CD14-positive monocyte (primary cell): ENCODE data around the gene MTUS2. TPM values are rescaled to one million over a fixed set of nuclear protein-coding genes. Genes with fewer than 3 reads are reported as not detected.

Experiments
- DNase-seq, 3 donors: peaks; one replicate each; pipeline ENCODE4 v3.0.0-alpha.2; 2011 to 2022
- H2AFZ ChIP-seq: 2 replicates; pipeline ENCODE4 v1.6.0; 2012; ENCODE audit warnings: mild to moderate bottlenecking, low read depth, low read length, inconsistent platforms; ENCODE audit not compliant: insufficient read depth, poor library complexity, severe bottlenecking
- H3K27ac ChIP-seq, 2 donors: 1 replicate in 1 of 2; 2 replicates in 1 of 2; pipeline ENCODE4 v1.5.1; 2012 to 2013; ENCODE audit warnings: low read length in 2 of 2, control low read depth in 1 of 2, inconsistent platforms in 1 of 2, low read depth in 1 of 2, mild to moderate bottlenecking in 1 of 2
- H3K27me3 ChIP-seq, 2 donors: one replicate each; pipeline versions ENCODE4 v1.6.0 to v1.6.1; 2011 to 2013; ENCODE audit warnings: low read length in 2 of 2; ENCODE audit not compliant: control insufficient read depth in 2 of 2, insufficient read depth in 2 of 2
- H3K36me3 ChIP-seq, 2 donors: replicated peaks in 1 of 2; 1 replicate in 1 of 2; 2 replicates in 1 of 2; pipeline versions ENCODE4 v1.5.1 to v1.6.1; 2012 to 2013; ENCODE audit warnings: low read length in 2 of 2, control low read depth in 1 of 2, inconsistent platforms in 1 of 2, mild to moderate bottlenecking in 1 of 2; ENCODE audit not compliant: insufficient read depth in 2 of 2, control insufficient read depth in 1 of 2
- H3K4me1 ChIP-seq, 2 donors: 1 replicate in 1 of 2; 2 replicates in 1 of 2; pipeline versions ENCODE4 v1.5.1 to v1.6.1; 2012 to 2013; ENCODE audit warnings: low read length in 2 of 2, control low read depth in 1 of 2, inconsistent platforms in 1 of 2, mild to moderate bottlenecking in 1 of 2, moderate library complexity in 1 of 2; ENCODE audit not compliant: insufficient read depth in 2 of 2, control insufficient read depth in 1 of 2
- H3K4me2 ChIP-seq: replicated peaks from 2 replicates; pipeline ENCODE3; 2012; ENCODE audit warnings: low read length, moderate library complexity, mild to moderate bottlenecking; ENCODE audit not compliant: poor library complexity, severe bottlenecking; ENCODE audit errors: extremely low read depth
- H3K4me3 ChIP-seq, 3 experiments: fragments of 200-600 bp in 1 of 3; sonication (generic) in 1 of 3; replicated peaks in 1 of 3; 1 replicate in 2 of 3; 2 replicates in 1 of 3; pipeline ENCODE4 v1.5.1; 2011 to 2013; ENCODE audit warnings: low read length in 3 of 3, mild to moderate bottlenecking in 3 of 3, control low read depth in 2 of 3, low read depth in 2 of 3, inconsistent platforms in 1 of 3, moderate library complexity in 1 of 3
- H3K79me2 ChIP-seq: 2 replicates; pipeline ENCODE4 v1.6.0; 2012; ENCODE audit warnings: mild to moderate bottlenecking, control low read depth, inconsistent platforms, low read length, moderate library complexity; ENCODE audit not compliant: insufficient read depth
- H3K9ac ChIP-seq: 2 replicates; pipeline ENCODE4 v1.6.0; 2017; ENCODE audit warnings: low read length, mild to moderate bottlenecking; ENCODE audit not compliant: insufficient read depth, poor library complexity, severe bottlenecking
- H3K9me3 ChIP-seq, 2 donors: replicated peaks in 1 of 2; 1 replicate in 1 of 2; 2 replicates in 1 of 2; pipeline versions ENCODE4 v1.5.1 to v1.6.1; 2012 to 2013; ENCODE audit warnings: low read length in 2 of 2, control low read depth in 1 of 2; ENCODE audit not compliant: control insufficient read depth in 1 of 2, insufficient read depth in 1 of 2
- H4K20me1 ChIP-seq: 2 replicates; pipeline ENCODE4 v1.6.0; 2012; ENCODE audit warnings: mild to moderate bottlenecking, low read length, control low read depth, moderate library complexity; ENCODE audit not compliant: insufficient read depth
- H3K27ac Mint-ChIP-seq, 7 donors: one replicate each; pipeline ENCODE4 v1.8.0; 2020; ENCODE audit warnings: mild to moderate bottlenecking in 7 of 7, mixed read lengths in 7 of 7, moderate library complexity in 6 of 7, inconsistent platforms in 2 of 7
- H3K27me3 Mint-ChIP-seq, 3 donors: one replicate each; pipeline ENCODE4 v1.8.0; 2021 to 2022; ENCODE audit warnings: low read depth in 3 of 3, mild to moderate bottlenecking in 3 of 3, mixed read lengths in 3 of 3, moderate library complexity in 3 of 3, inconsistent platforms in 1 of 3
- H3K36me3 Mint-ChIP-seq, 2 donors: one replicate each; pipeline ENCODE4 v1.8.0; 2020; ENCODE audit warnings: mixed read lengths in 2 of 2, inconsistent platforms in 1 of 2, mild to moderate bottlenecking in 1 of 2
- H3K4me1 Mint-ChIP-seq: one replicate; pipeline ENCODE4 v1.8.0; 2020; ENCODE audit warnings: mild to moderate bottlenecking, mixed read lengths
- H3K4me3 Mint-ChIP-seq, 2 donors: one replicate each; pipeline ENCODE4 v1.8.0; 2020; ENCODE audit warnings: mild to moderate bottlenecking in 2 of 2, mixed read lengths in 2 of 2, moderate library complexity in 1 of 2
- H3K9me3 Mint-ChIP-seq, 7 donors: one replicate each; pipeline ENCODE4 v1.8.0; 2020 to 2022; ENCODE audit warnings: mixed read lengths in 7 of 7, mild to moderate bottlenecking in 6 of 7, moderate library complexity in 6 of 7, inconsistent platforms in 2 of 7
- CTCF ChIP-seq: fragments of 200-600 bp; IDR thresholded peaks from one replicate; pipeline ENCODE4 v1.8.0; 2022; ENCODE audit warnings: antibody characterized with exemption, mild to moderate bottlenecking
- whole genome bisulfite sequencing: methylation state at CpG from one replicate; pipeline ENCODE4 v1.1.5; 2013; ENCODE audit warnings: missing lambda C conversion rate; ENCODE audit not compliant: insufficient coverage; 5-methylcytosine and 5-hydroxymethylcytosine counted together
- intact Hi-C, 2 donors: fragments of 100-400 bp; cut with micrococcal nuclease; formaldehyde crosslinking; loops; one replicate each; pipeline versions ENCODE4 v1.15.0 to v1.15.1; 2023
- polyA plus RNA-seq, 3 donors: library from polyadenylated mRNA; depleted of rRNA in 1 of 3; unstranded in 2 of 3; stranded (reverse) in 1 of 3; fragments of 300-500 nt in 2 of 3; fragments of >200 nt in 1 of 3; fragmentation: Illumina TruSeq in 2 of 3; gene quantifications; 1 replicate in 2 of 3; 2 replicates in 1 of 3; pipeline ENCODE4 v1.2.3, GENCODE V29; 2012 to 2021

Gene MTUS2
- polyA plus RNA-seq, 3 donors = 0.04 TPM; not detected in 2

GRCh38 chr13:29284726-29285125 is 464.6 kb downstream of the MTUS2 start:
- Histone ChIP-seq H2AFZ (no peak overlapping the region), H3K27ac (no peak overlapping the region), H3K4me1 (no peaks in the 10 kb centered on the region), H3K36me3 (no peaks in the 10 kb centered on the region), H3K79me2 (no peaks in the 10 kb centered on the region), H3K4me3 (no peak overlapping the region), H3K4me2 (no peak overlapping the region), H4K20me1 (no peaks in the 10 kb centered on the region), H3K9me3 (no peaks in the 10 kb centered on the region), H3K9ac (no peak overlapping the region), H3K27me3 (no peaks in the 10 kb centered on the region)
- intact Hi-C loops = no loop called here
- DNase-seq = no peak
- peaks cover 0 to 5% (median 3%) of the 10 kb centered on the region in 3 donors for H3K27me3 Mint-ChIP-seq
- H3K4me1 Mint-ChIP-seq = no peaks in the 10 kb centered on the region
- H3K9me3 Mint-ChIP-seq = peaks cover 0 to 2% (median 0%) of the 10 kb centered on the region in 7 donors
- no peak overlapping the region for H3K27ac Mint-ChIP-seq
- H3K4me3 Mint-ChIP-seq = no peak overlapping the region
- TF ChIP-seq CTCF = no peak
- H3K36me3 Mint-ChIP-seq = no peaks in the 10 kb centered on the region

- no CpG with 5 or more reads among the region's 5 CpGs for WGBS
- Histone ChIP-seq H3K4me3 (no peak overlapping the region), H3K27me3 (no peaks in the 10 kb centered on the region), H3K27ac (no peak overlapping the region), H3K79me2 (no peaks in the 10 kb centered on the region), H3K9me3 (no peaks in the 10 kb centered on the region), H3K9ac (no peak overlapping the region), H3K4me1 (no peaks in the 10 kb centered on the region), H3K36me3 (no peaks in the 10 kb centered on the region), H4K20me1 (no peaks in the 10 kb centered on the region), H2AFZ (no peak overlapping the region), H3K4me2 (no peak overlapping the region)
- Mint-ChIP-seq H3K4me3 (no peak overlapping the region), H3K27me3 (peaks cover 0 to 6% (median 3%) of the 10 kb centered on the region in 3 donors), H3K4me1 (no peaks in the 10 kb centered on the region), H3K36me3 (no peaks in the 10 kb centered on the region), H3K27ac (no peak overlapping the region), H3K9me3 (peaks cover 0 to 6% (median 1%) of the 10 kb centered on the region in 7 donors)
- DNase-seq = no peak
- intact Hi-C loops = no loop called here
- no peak for TF ChIP-seq CTCF
Observed at GRCh38 chr13:29287237-29287636, 467.1 kb downstream of the MTUS2 start.
